Breast epithelium (tissue), 4 donors: ENCODE results near the gene CCDC9. TPM values are rescaled to one million over a fixed set of nuclear protein-coding genes. Genes with fewer than 3 reads are reported as not detected.

Experiments used
- DNase-seq, 2 donors: peaks; one replicate each; pipeline ENCODE4 v3.0.0-alpha.2; 2019; ENCODE audit warnings: low spot score in 2 of 2
- H3K27ac ChIP-seq, 2 donors: fragments of 200-600 bp; sonication (generic) in 1 of 2; one replicate each; pipeline ENCODE4 v1.5.1; 2016 to 2019; ENCODE audit warnings: mild to moderate bottlenecking in 1 of 2
- H3K27me3 ChIP-seq, 2 donors: fragments of 200-600 bp; sonication (generic) in 1 of 2; one replicate each; pipeline versions ENCODE4 v1.5.1 to v1.6.0; 2017 to 2019; ENCODE audit warnings: control low read depth in 1 of 2, mild to moderate bottlenecking in 1 of 2
- H3K36me3 ChIP-seq: fragments of 200-600 bp; one replicate; pipeline ENCODE4 v1.5.1; 2019
- H3K4me1 ChIP-seq, 2 donors: fragments of 200-600 bp; sonication (generic); one replicate each; pipeline ENCODE4 v1.5.1; 2016 to 2019; ENCODE audit warnings: control low read depth in 1 of 2
- H3K4me3 ChIP-seq, 3 donors: fragments of 200-600 bp; sonication (generic); 1 replicate in 2 of 3; 2 replicates in 1 of 3; pipeline ENCODE4 v1.5.1; 2016 to 2019; ENCODE audit warnings: mild to moderate bottlenecking in 3 of 3, moderate library complexity in 2 of 3
- H3K9me3 ChIP-seq, 2 donors: fragments of 200-600 bp; sonication (generic) in 1 of 2; one replicate each; pipeline ENCODE4 v1.5.1; 2016 to 2019; ENCODE audit warnings: control low read depth in 1 of 2
- POLR2A ChIP-seq: fragments of 450-650 bp; IDR thresholded peaks from one replicate; pipeline ENCODE4 v1.6.1; 2016; ENCODE audit warnings: antibody characterized with exemption, mild to moderate bottlenecking, moderate library complexity
- POLR2AphosphoS5 ChIP-seq, 3 donors: sonication (generic); formaldehyde crosslinking; IDR thresholded peaks; one replicate each; pipeline ENCODE4 v1.6.1; 2017; ENCODE audit warnings: antibody characterized with exemption in 3 of 3
- intact Hi-C: fragments of 100-400 bp; cut with DNase I; formaldehyde crosslinking; loops from one replicate; pipeline ENCODE4 v1.15.1; 2023; ENCODE audit warnings: low total_unique reads
- total RNA-seq, 3 donors: library from RNA; depleted of rRNA; stranded (reverse); fragments of >200 nt; gene quantifications; one replicate each; pipeline ENCODE4 v1.1.0, GENCODE V29; 2016
- TF ChIP-seq, protein P1 (sequence below), 3 donors: fragments of 450-650 bp; IDR thresholded peaks; one replicate each; pipeline ENCODE4 v1.5.1; 2016 to 2017; ENCODE audit warnings: antibody characterized with exemption in 3 of 3, mild to moderate bottlenecking in 3 of 3, moderate library complexity in 3 of 3

CCDC9 gene
- total RNA-seq, 3 donors from 2014 or later = 9.4 to 15.1 (median 14.8) TPM

DNA sequence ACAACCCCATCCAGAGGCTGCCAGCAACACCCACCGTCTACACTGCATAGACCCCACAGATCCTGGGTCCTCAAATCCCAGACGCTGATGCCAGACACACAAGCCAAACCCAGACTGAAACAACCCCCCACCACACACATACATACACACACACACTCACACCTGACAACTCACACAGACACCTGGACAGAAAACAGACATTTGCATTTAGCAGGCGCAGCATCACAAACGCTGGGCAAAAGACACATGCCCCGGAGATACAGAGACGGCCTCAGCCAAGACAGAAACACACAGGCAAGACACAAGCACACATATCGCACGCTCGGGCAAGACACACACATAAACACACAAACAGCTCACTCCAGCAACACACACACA is 26.7 kb upstream of the CCDC9 start:
- intact Hi-C loops = no loop called here
- H3K27ac ChIP-seq = peak overlapping the region; percentile 99 to 100
- no peaks in the 10 kb centered on the region for H3K9me3 ChIP-seq
- H3K4me1 ChIP-seq = peaks cover 3 to 7% of the 10 kb centered on the region in 2 donors
- H3K4me3 ChIP-seq = peak overlapping the region; percentile 97 to 99 (median 98)
- peak in 1 of 2 donors; percentile 26 for DNase-seq
- no peaks in the 10 kb centered on the region for H3K36me3 ChIP-seq
- TF ChIP-seq POLR2A = no peak
- TF ChIP-seq POLR2AphosphoS5 (IDR thresholded peaks at IDR 0.05) = no peak
- TF ChIP-seq, protein P1, sequence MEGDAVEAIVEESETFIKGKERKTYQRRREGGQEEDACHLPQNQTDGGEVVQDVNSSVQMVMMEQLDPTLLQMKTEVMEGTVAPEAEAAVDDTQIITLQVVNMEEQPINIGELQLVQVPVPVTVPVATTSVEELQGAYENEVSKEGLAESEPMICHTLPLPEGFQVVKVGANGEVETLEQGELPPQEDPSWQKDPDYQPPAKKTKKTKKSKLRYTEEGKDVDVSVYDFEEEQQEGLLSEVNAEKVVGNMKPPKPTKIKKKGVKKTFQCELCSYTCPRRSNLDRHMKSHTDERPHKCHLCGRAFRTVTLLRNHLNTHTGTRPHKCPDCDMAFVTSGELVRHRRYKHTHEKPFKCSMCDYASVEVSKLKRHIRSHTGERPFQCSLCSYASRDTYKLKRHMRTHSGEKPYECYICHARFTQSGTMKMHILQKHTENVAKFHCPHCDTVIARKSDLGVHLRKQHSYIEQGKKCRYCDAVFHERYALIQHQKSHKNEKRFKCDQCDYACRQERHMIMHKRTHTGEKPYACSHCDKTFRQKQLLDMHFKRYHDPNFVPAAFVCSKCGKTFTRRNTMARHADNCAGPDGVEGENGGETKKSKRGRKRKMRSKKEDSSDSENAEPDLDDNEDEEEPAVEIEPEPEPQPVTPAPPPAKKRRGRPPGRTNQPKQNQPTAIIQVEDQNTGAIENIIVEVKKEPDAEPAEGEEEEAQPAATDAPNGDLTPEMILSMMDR (IDR thresholded peaks at IDR 0.05) = no peak
- no peaks in the 10 kb centered on the region for H3K27me3 ChIP-seq

DNA sequence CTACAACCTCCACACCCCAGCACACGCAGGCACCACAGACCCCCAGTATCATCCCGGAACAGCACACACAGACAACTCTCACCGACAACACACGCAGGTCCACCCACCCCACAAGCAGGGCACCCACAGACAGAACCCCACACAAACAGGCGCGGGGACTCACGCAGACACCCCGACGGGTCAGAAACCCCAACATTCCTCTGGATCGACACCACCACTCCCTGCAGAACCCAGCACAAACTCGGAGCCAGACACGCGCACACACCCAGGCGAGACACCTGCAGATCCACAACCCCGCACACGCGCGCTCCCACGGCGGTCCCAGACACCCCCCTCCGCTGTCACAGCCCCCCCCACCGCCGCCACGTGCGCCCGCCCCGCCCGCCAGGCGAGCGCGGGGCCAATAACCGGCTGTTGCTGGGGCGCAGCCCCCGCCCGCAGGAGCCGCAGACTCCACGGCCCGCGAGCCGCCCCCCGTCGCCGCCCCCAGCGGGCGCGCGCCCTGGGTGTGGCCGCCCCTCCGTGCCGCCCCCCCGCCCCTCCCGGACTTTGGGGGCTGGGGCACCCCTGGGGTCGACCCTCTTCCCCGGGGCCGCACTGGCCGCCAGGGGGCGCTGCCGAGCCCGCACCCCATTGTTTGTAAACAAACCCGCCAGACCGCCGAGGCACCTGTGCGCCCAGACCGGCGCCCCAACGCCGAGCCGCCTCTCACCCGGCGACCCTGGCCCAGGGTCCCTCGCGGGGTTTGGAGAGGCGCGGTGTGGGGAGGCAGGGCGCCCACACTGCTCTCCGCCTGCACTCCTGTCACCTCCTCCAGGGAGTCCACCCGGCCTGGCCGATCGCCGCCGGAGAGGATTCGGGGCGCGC is 26.0 kb upstream of the CCDC9 start:
- peak in 2 of 3 donors; percentile 6 to 11 for TF ChIP-seq POLR2AphosphoS5 (IDR thresholded peaks at IDR 0.05)
- TF ChIP-seq, protein P1 (IDR thresholded peaks at IDR 0.05) = peak; percentile 51 to 77 (median 58)
- no peak for TF ChIP-seq POLR2A
- peak in 1 of 2 donors; percentile 61 for DNase-seq
- Histone ChIP-seq H3K4me1 (peaks cover 3 to 7% of the 10 kb centered on the region in 2 donors), H3K36me3 (no peaks in the 10 kb centered on the region), H3K9me3 (no peaks in the 10 kb centered on the region), H3K4me3 (peak overlapping the region; percentile 97 to 99 (median 98)), H3K27me3 (no peaks in the 10 kb centered on the region), H3K27ac (peak overlapping the region; percentile 99 to 100)
- intact Hi-C loops = no loop called here

DNA sequence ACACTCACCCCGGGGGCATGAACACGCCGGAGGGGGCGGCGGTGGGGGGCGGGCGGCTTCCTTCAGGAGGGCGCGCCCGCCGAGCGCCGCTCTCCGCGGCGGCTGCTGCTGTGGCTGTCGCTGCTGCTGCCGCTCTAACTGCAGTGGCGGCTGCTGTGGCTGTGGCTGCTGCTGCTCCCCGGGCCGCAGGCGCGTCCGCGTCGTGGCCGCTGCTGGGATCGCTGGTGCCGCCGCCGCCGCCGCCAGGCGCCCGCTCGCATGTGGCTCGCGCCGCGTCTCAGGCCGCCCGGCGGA is 25.5 kb upstream of the CCDC9 start, which contains the start of gene BBC3:
TSS of gene BBC3 (minus strand) at position 279 of the 294 bp plus-strand sequence. CDS start 2,768 bp downstream, outside the sequence.
- peak within 1 kb of the TSS; percentile 99 to 100 for H3K27ac ChIP-seq
- no peaks in the 10 kb centered on the region for H3K9me3 ChIP-seq
- TF ChIP-seq POLR2AphosphoS5 (IDR thresholded peaks at IDR 0.05) (no peak), POLR2A (no peak)
- TF ChIP-seq, protein P1 (IDR thresholded peaks at IDR 0.05) = no peak
- H3K27me3 ChIP-seq = no peaks in the 10 kb centered on the region
- H3K4me1 ChIP-seq = peaks cover 3 to 7% of the 10 kb centered on the region in 2 donors
- DNase-seq = no peak
- peak within 1 kb of the TSS; percentile 97 to 99 (median 98) for H3K4me3 ChIP-seq
- H3K36me3 ChIP-seq = no peaks in the 10 kb centered on the region
- intact Hi-C loops = no loop called here

GRCh38 chr19:47231215-47232054 is 24.9 kb upstream of the CCDC9 start:
- Histone ChIP-seq H3K4me3 (peak overlapping the region; percentile 97 to 99 (median 98)), H3K4me1 (peaks cover 3 to 7% of the 10 kb centered on the region in 2 donors), H3K9me3 (no peaks in the 10 kb centered on the region), H3K36me3 (no peaks in the 10 kb centered on the region), H3K27ac (peak overlapping the region; percentile 99 to 100), H3K27me3 (no peaks in the 10 kb centered on the region)
- DNase-seq = peak; percentile 83 to 85
- TF ChIP-seq, protein P1 (IDR thresholded peaks at IDR 0.05) = no peak
- TF ChIP-seq POLR2AphosphoS5 (IDR thresholded peaks at IDR 0.05) = peak; percentile 14 to 67 (median 61)
- peak; percentile 40 for TF ChIP-seq POLR2A
- intact Hi-C loops = loop anchor here (1.0 kb wide), 1 partner anchor 16 kb away; no protein-coding TSS in a partner anchor
